ENCODE measurements around the gene NOG. TPM values are rescaled to one million over a fixed set of nuclear protein-coding genes. Genes with fewer than 3 reads are reported as not detected.

The NOG gene
- total RNA-seq, 1 donor from 2014 or later: 1.8 TPM

GRCh38 chr17:56635641-56636040 lies 42.1 kb downstream of the NOG start:
- DNase-seq (ENCODE audit: low read depth in 2 of 2): no peak

- DNase-seq (ENCODE audit: low read depth in 2 of 2): no peak
Measured at GRCh38 chr17:56636265-56636664, 42.8 kb downstream of the NOG start.

GRCh38 chr17:56637254-56637653 lies 43.8 kb downstream of the NOG start:
- DNase-seq (ENCODE audit: low read depth in 2 of 2): no peak

GRCh38 chr17:56638591-56639051 lies 45.1 kb downstream of the NOG start:
- DNase-seq (ENCODE audit: low read depth in 2 of 2): no peak

GRCh38 chr17:56639517-56639916 lies 46.0 kb downstream of the NOG start:
- no peak for DNase-seq (ENCODE audit: low read depth in 2 of 2)

GRCh38 chr17:56640116-56640515 lies 46.6 kb downstream of the NOG start:
- DNase-seq (ENCODE audit: low read depth in 2 of 2): no peak

GRCh38 chr17:56641373-56641772 lies 47.9 kb downstream of the NOG start:
- DNase-seq (ENCODE audit: low read depth in 2 of 2): no peak

- no peak for DNase-seq (ENCODE audit: low read depth in 2 of 2)
Measured at GRCh38 chr17:56641894-56642293, 48.4 kb downstream of the NOG start.

- DNase-seq (ENCODE audit: low read depth in 2 of 2): no peak
Measured at GRCh38 chr17:56642424-56642823, 48.9 kb downstream of the NOG start.

Other genes starting within 250 kb of the NOG start
- gene C17orf67, start 240.2 kb downstream of the NOG start, total RNA-seq: 3.5 and 18.1 TPM in 2 replicates
- gene DGKE, start 240.5 kb downstream of the NOG start, total RNA-seq: 6.5 and 16.3 TPM in 2 replicates

Data from lung microvascular endothelial cell (primary cell).